ENCODE data around the gene IBA57. TPM values are rescaled to one million over a fixed set of nuclear protein-coding genes. Genes with fewer than 3 reads are reported as not detected.

Gene IBA57
- total RNA-seq, 5 donors from 2014 or later (not counting 1 experiment from before 2014, with no cell fraction given): 10.6 to 18.3 (median 12.6) TPM

DNA sequence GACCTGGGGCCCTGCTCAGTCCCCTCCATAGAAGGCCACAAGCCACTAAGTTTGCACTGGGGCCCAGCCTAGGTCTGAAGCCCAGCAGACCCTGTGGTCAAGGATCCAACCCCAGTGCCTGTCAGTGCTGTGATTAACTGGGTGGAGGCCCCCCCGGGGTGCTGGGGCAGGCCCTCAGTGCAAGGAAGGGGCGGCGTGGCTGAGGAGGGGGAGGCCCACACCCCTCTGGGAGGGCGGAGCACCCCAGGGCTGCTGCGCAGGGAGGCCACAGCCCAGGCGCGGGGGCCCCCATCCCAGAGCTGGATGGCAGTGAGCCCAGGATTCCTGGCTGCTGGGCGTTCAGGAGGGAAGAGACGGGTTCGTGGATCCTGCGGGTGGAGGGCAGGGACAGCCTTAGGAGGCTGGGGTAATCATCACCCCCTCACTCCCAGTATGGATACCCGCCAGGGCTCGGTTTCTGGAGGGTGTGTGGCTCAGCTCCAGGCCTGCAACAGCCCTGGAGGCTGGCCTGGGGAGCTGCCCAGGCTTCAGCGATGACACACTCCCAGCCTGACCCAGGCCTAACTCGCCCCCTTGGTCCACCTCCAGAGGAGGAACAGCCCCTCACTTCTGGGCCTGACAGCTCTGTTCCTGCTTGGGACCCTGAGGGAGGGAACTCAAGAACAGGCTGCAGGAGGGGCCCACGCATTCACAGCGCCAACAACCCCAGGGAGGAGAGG is 15.0 kb upstream of the IBA57 start:
- peaks cover 8 to 15% (median 12%) of the 10 kb centered on the region in 3 donors for H3K4me1 Mint-ChIP-seq
- Histone ChIP-seq H3K4me3 (ENCODE audit: control insufficient read depth in 1 of 2, extremely low read depth in 1 of 2, low read length in 1 of 2) (no peak overlapping the region), H3K9me3 (no peaks in the 10 kb centered on the region), H3K27me3 (replicated peaks in 1 of 2; ENCODE audit: control insufficient read depth in 2 of 2, extremely low read depth in 1 of 2, insufficient read depth in 2 of 2, low read length in 1 of 2) (peaks cover 0 to 6% of the 10 kb centered on the region in 2 experiments), H3K27ac (ENCODE audit: low read length) (no peak overlapping the region), H3K36me3 (ENCODE audit: control insufficient read depth in 2 of 2, extremely low read depth in 1 of 2, insufficient read depth in 1 of 2, low read length in 1 of 2) (peaks cover 3 to 43% of the 10 kb centered on the region in 2 donors), H3K4me1 (ENCODE audit: control insufficient read depth in 1 of 2, extremely low read depth in 1 of 2, insufficient read depth in 2 of 2, low read length in 2 of 2) (peaks cover 3 to 34% of the 10 kb centered on the region in 2 experiments)
- no peak overlapping the region for H3K27ac Mint-ChIP-seq
- DNase-seq: no peak
- ChIA-PET CTCF (no interaction called here), POLR2A (interaction anchor here in 1 of 2 donors (0.6 kb wide), 1 partner anchor 48 kb away, joined by 3 read pairs; no protein-coding TSS in a partner anchor)
- H3K27me3 Mint-ChIP-seq: no peaks in the 10 kb centered on the region
- peak in 1 of 4 experiments; percentile 4 for ATAC-seq (replicated peaks in 1 of 4)
- peaks cover 3% of the 10 kb centered on the region for H3K36me3 Mint-ChIP-seq
- WGBS (ENCODE audit: insufficient coverage): 98% methylated on average over 8 of the region's 17 CpGs
- H3K4me3 Mint-ChIP-seq: no peak overlapping the region
- H3K9me3 Mint-ChIP-seq: no peaks in the 10 kb centered on the region

DNA sequence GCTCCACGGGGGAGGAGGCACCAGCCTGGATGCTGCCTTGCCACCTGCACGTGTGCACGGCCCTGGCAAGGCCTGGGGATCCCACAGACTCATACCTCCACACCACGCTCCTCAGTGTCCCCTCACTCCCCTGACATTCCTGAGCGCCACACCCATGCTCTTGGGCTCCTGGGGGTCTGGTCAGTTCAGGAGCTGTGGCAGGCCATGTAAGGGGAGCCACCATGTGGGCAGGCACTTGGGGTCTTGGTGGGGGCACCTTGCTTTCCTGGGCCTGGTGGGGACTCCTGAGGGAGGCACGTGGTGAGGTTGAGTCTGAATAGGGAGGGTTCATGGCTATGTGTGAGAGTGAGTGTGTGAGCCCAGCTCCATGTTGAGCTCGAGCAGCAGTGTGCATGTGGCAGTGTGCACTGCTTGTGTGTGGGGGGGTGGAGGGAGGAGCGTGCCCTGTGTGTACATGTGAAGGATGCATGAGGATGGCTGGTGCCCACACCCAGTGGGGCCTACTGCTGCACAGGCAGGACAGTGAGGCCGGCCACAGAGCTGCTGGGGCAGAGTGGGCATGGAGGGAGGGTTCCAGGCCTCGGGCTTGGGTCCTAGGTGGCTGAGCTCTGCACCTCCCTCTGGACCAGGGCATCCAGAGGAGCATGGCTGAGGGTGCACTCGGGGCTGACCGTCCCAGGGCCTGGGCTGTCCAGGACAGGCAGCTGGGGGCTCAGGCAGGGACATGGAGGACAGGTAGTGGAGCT is 14.3 kb upstream of the IBA57 start:
- Mint-ChIP-seq H3K4me1 (peaks cover 10 to 17% (median 12%) of the 10 kb centered on the region in 3 donors), H3K36me3 (peaks cover 3% of the 10 kb centered on the region), H3K27me3 (no peaks in the 10 kb centered on the region), H3K9me3 (no peaks in the 10 kb centered on the region), H3K4me3 (no peak overlapping the region), H3K27ac (no peak overlapping the region)
- Histone ChIP-seq H3K9me3 (no peaks in the 10 kb centered on the region), H3K27me3 (replicated peaks in 1 of 2; ENCODE audit: control insufficient read depth in 2 of 2, extremely low read depth in 1 of 2, insufficient read depth in 2 of 2, low read length in 1 of 2) (peaks cover 0 to 6% of the 10 kb centered on the region in 2 experiments), H3K36me3 (ENCODE audit: control insufficient read depth in 2 of 2, extremely low read depth in 1 of 2, insufficient read depth in 1 of 2, low read length in 1 of 2) (peaks cover 0 to 36% of the 10 kb centered on the region in 2 donors), H3K4me3 (ENCODE audit: control insufficient read depth in 1 of 2, extremely low read depth in 1 of 2, low read length in 1 of 2) (no peak overlapping the region), H3K4me1 (ENCODE audit: control insufficient read depth in 1 of 2, extremely low read depth in 1 of 2, insufficient read depth in 2 of 2, low read length in 2 of 2) (peaks cover 7 to 35% of the 10 kb centered on the region in 2 experiments), H3K27ac (ENCODE audit: low read length) (no peak overlapping the region)
- ATAC-seq (replicated peaks in 1 of 4) (peak in 2 of 4 experiments; percentile 11 to 13), DNase-seq (peak in 1 of 35 experiments; percentile 2)
- ChIA-PET POLR2A (interaction anchor here in 1 of 2 donors (0.7 kb wide), 1 partner anchor 14 kb away, joined by 3 read pairs; the partner anchor contains the start of gene IBA57), CTCF (no interaction called here)
- WGBS (ENCODE audit: insufficient coverage): 88% methylated on average over 8 of the region's 12 CpGs

DNA sequence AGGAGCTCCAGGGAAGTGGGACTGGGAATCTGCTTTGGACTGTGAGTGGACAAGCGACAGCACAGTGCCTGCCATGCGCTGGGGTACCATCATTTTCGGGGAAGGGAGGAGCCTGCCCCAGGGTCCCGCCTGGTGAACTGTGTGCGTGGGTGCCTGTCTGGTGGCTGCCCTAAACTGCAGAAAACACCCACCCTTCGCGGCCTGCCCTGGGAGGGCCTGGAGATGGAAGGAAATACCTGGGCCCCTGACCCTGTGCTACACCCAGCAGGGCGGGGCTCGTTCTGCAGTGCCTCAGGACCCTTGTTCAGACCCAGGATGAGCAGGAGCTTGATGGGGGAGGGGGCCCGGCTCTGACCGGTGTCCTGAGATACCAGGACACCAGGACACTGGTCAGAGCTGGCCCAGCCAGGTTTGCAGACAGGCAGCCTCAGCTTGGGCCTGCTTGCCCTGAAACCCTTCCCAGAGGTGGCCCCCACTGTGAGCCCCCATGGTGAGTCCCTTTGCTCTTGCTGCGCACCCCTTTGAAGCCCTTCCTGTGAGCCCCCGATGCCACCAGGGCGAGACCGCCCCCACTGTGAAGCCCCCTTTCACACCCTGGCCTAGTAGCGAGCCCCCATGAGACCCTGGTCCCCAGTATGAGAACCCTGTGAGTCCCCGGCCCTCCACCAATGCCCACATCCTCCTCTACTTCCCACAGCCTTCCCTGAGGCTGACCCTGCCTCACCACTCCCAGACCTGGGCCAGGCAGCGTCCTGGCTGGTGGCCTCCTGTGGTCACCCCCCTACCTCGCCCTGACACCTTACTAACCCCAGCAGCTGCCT is 13.3 kb upstream of the IBA57 start:
- H3K27ac ChIP-seq (ENCODE audit: low read length): no peak overlapping the region
- POLR2A ChIA-PET: interaction anchor here in 1 of 2 donors (0.7 kb wide), 1 partner anchor 13 kb away, joined by 3 read pairs; the partner anchor contains the start of gene IBA57
- WGBS (ENCODE audit: insufficient coverage): 91% methylated on average over 9 of the region's 19 CpGs
- H3K9me3 Mint-ChIP-seq: no peaks in the 10 kb centered on the region
- peaks cover 0 to 13% of the 10 kb centered on the region in 2 experiments for H3K27me3 ChIP-seq (replicated peaks in 1 of 2; ENCODE audit: control insufficient read depth in 2 of 2, extremely low read depth in 1 of 2, insufficient read depth in 2 of 2, low read length in 1 of 2)
- H3K27me3 Mint-ChIP-seq: no peaks in the 10 kb centered on the region
- ATAC-seq (replicated peaks in 1 of 4): no peak
- DNase-seq: peak in 1 of 35 experiments; percentile 2
- H3K27ac Mint-ChIP-seq: peak overlapping the region in 1 of 2 donors; percentile 64
- no peak overlapping the region for H3K4me3 ChIP-seq (ENCODE audit: control insufficient read depth in 1 of 2, extremely low read depth in 1 of 2, low read length in 1 of 2)
- peaks cover 0 to 27% of the 10 kb centered on the region in 2 donors for H3K36me3 ChIP-seq (ENCODE audit: control insufficient read depth in 2 of 2, extremely low read depth in 1 of 2, insufficient read depth in 1 of 2, low read length in 1 of 2)
- no peak overlapping the region for H3K4me3 Mint-ChIP-seq
- CTCF ChIA-PET: no interaction called here
- H3K9me3 ChIP-seq: no peaks in the 10 kb centered on the region
- no peaks in the 10 kb centered on the region for H3K36me3 Mint-ChIP-seq
- H3K4me1 Mint-ChIP-seq: peaks cover 12 to 22% (median 13%) of the 10 kb centered on the region in 3 donors
- H3K4me1 ChIP-seq (ENCODE audit: control insufficient read depth in 1 of 2, extremely low read depth in 1 of 2, insufficient read depth in 2 of 2, low read length in 2 of 2): peaks cover 12 to 44% of the 10 kb centered on the region in 2 experiments

DNA sequence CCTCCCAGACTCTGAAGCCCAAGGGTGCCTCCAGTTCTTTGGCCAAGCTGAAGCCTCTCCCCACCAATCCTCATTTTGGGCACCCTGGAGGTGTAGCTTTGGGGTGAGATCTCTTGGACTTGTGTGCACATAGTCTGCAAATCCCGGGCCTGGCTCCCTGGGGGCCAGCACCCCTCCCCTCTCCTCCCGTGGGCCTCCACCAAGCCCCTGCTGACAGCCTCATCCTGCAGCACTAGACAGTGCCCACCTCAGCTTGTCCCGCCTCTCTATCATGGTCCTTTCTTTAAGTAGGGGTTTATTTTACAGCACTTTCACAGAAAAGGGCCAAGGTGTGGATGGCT is 12.7 kb upstream of the IBA57 start:
- peaks cover 0 to 22% of the 10 kb centered on the region in 2 donors for H3K36me3 ChIP-seq (ENCODE audit: control insufficient read depth in 2 of 2, extremely low read depth in 1 of 2, insufficient read depth in 1 of 2, low read length in 1 of 2)
- ChIA-PET CTCF (interaction anchor here (0.6 kb wide), 2 partner anchors 356 to 1891 kb away, joined by 3 to 5 read pairs; no protein-coding TSS in a partner anchor), POLR2A (no interaction called here)
- no peak overlapping the region for H3K4me3 Mint-ChIP-seq
- peaks cover 12 to 23% (median 14%) of the 10 kb centered on the region in 3 donors for H3K4me1 Mint-ChIP-seq
- DNase-seq (peak in 1 of 35 experiments; percentile 1), ATAC-seq (replicated peaks in 1 of 4) (no peak)
- H3K9me3 Mint-ChIP-seq: no peaks in the 10 kb centered on the region
- no peaks in the 10 kb centered on the region for H3K9me3 ChIP-seq
- H3K4me3 ChIP-seq (ENCODE audit: control insufficient read depth in 1 of 2, extremely low read depth in 1 of 2, low read length in 1 of 2): no peak overlapping the region
- H3K27ac ChIP-seq (ENCODE audit: low read length): no peak overlapping the region
- H3K36me3 Mint-ChIP-seq: no peaks in the 10 kb centered on the region
- H3K27ac Mint-ChIP-seq: peak overlapping the region in 1 of 2 donors; percentile 64
- WGBS (ENCODE audit: insufficient coverage): 100% methylated on average over 1 of the region's 3 CpGs
- no peaks in the 10 kb centered on the region for H3K27me3 Mint-ChIP-seq
- H3K27me3 ChIP-seq (replicated peaks in 1 of 2; ENCODE audit: control insufficient read depth in 2 of 2, extremely low read depth in 1 of 2, insufficient read depth in 2 of 2, low read length in 1 of 2): peaks cover 0 to 12% of the 10 kb centered on the region in 2 experiments
- H3K4me1 ChIP-seq (ENCODE audit: control insufficient read depth in 1 of 2, extremely low read depth in 1 of 2, insufficient read depth in 2 of 2, low read length in 2 of 2): peaks cover 13 to 45% of the 10 kb centered on the region in 2 experiments

DNA sequence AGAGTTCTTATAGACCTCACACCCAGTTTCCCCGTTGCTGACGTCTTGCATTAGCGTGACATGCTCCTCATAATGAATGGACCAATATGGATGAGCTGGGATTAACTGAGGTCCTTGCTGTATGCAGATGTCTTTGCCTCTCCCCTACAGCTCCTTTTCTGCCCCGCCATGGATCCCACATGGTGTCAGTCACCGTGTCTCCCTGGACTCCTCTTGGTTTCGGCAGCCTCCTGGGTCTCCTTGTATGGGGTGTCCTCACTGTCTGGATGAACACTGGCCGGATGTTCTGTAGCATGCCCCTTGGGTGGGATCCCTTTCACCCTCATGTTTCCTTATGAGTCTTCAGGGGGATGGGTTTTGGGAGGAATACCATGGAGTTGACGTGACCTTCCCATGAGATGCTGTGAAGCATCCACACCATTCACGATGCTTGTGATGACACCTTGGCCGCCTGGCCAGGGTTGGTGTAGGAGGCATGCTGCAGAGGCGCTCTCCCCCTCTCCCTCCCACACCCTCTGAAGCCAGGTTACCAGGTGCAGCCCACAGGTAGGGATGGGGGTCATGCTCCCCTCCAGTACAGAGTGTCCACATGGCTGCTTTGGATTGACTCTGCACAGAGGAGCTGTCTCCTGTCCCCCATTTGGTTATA is 11.5 kb upstream of the IBA57 start:
- peaks cover 0 to 9% of the 10 kb centered on the region in 2 donors for H3K36me3 ChIP-seq (ENCODE audit: control insufficient read depth in 2 of 2, extremely low read depth in 1 of 2, insufficient read depth in 1 of 2, low read length in 1 of 2)
- CTCF ChIA-PET: no interaction called here
- no CpG with 5 or more reads among the region's 11 CpGs for WGBS (ENCODE audit: insufficient coverage)
- peaks cover 12 to 23% (median 14%) of the 10 kb centered on the region in 3 donors for H3K4me1 Mint-ChIP-seq
- POLR2A ChIA-PET: interaction anchor here in 1 of 2 donors (1.5 kb wide), 1 partner anchor 11 kb away, joined by 4 read pairs; no protein-coding TSS in a partner anchor
- no peak for ATAC-seq (replicated peaks in 1 of 4)
- H3K27me3 ChIP-seq (replicated peaks in 1 of 2; ENCODE audit: control insufficient read depth in 2 of 2, extremely low read depth in 1 of 2, insufficient read depth in 2 of 2, low read length in 1 of 2): peaks cover 0 to 12% of the 10 kb centered on the region in 2 experiments
- no peak for DNase-seq
- no peak overlapping the region for H3K4me3 Mint-ChIP-seq
- no peaks in the 10 kb centered on the region for H3K9me3 ChIP-seq
- H3K4me3 ChIP-seq (ENCODE audit: control insufficient read depth in 1 of 2, extremely low read depth in 1 of 2, low read length in 1 of 2): no peak overlapping the region
- peaks cover 13 to 36% of the 10 kb centered on the region in 2 experiments for H3K4me1 ChIP-seq (ENCODE audit: control insufficient read depth in 1 of 2, extremely low read depth in 1 of 2, insufficient read depth in 2 of 2, low read length in 2 of 2)
- peak overlapping the region in 1 of 2 donors; percentile 72 for H3K27ac Mint-ChIP-seq
- H3K9me3 Mint-ChIP-seq: no peaks in the 10 kb centered on the region
- H3K27me3 Mint-ChIP-seq: no peaks in the 10 kb centered on the region
- no peaks in the 10 kb centered on the region for H3K36me3 Mint-ChIP-seq
- H3K27ac ChIP-seq (ENCODE audit: low read length): no peak overlapping the region

Data from T-cell (primary cell).